HG03045 (cell line): ENCODE measurements around the gene SIN3A.
A peak's percentile ranks its signal among the peaks of the same experiment; 100 is the strongest.
"Not testable (repeated sequence)": the region's sequence is repeated elsewhere in the genome, so short reads cannot be mapped to it uniquely, and the experiment has no call there.

Source experiments
- ATAC-seq: cut with Tn5 transposase; IDR thresholded peaks from one replicate; pipeline ENCODE4 v1.9.1; 2021; ENCODE audit warnings: mild to moderate bottlenecking, moderate library complexity; ENCODE audit not compliant: unreplicated experiment

Gene SIN3A

GRCh38 chr15:75451674-75452363 lies at the start of gene SIN3A:
TSS of gene SIN3A (minus strand) at chr15:75451690. CDS start at chr15:75430375, 21,315 bp downstream.
- peak; percentile 42 for ATAC-seq

- no peak for ATAC-seq
Measured at GRCh38 chr15:75493732-75494131, 42.2 kb upstream of the SIN3A start.

GRCh38 chr15:75483961-75484360 lies 32.5 kb upstream of the SIN3A start:
- no peak for ATAC-seq

- not testable (repeated sequence) for ATAC-seq
Measured at GRCh38 chr15:75483556-75483955, 32.1 kb upstream of the SIN3A start.

- ATAC-seq, result no peak
Measured at GRCh38 chr15:75483106-75483505, 31.6 kb upstream of the SIN3A start.

GRCh38 chr15:75480463-75480862 lies 29.0 kb upstream of the SIN3A start:
- ATAC-seq, result not testable (repeated sequence)

- no peak for ATAC-seq
Measured at GRCh38 chr15:75479670-75480069, 28.2 kb upstream of the SIN3A start.

- ATAC-seq, result not testable (repeated sequence)
Measured at GRCh38 chr15:75477094-75477493, 25.6 kb upstream of the SIN3A start.

- ATAC-seq, result no peak
Measured at GRCh38 chr15:75468913-75469598, 17.6 kb upstream of the SIN3A start.

- no peak for ATAC-seq
Measured at GRCh38 chr15:75460646-75461045, 9.2 kb upstream of the SIN3A start.

GRCh38 chr15:75459581-75459980 lies 8.1 kb upstream of the SIN3A start:
- no peak for ATAC-seq

GRCh38 chr15:75456710-75457109 lies 5.2 kb upstream of the SIN3A start:
- ATAC-seq, result no peak

- no peak for ATAC-seq
Measured at GRCh38 chr15:75455982-75456531, 4.6 kb upstream of the SIN3A start.

GRCh38 chr15:75455424-75455981 lies 4.0 kb upstream of the SIN3A start:
- no peak for ATAC-seq

GRCh38 chr15:75454471-75455378 lies 3.2 kb upstream of the SIN3A start:
- no peak for ATAC-seq

- peak; percentile 35 for ATAC-seq
Measured at GRCh38 chr15:75453703-75454470, 2.4 kb upstream of the SIN3A start.

- no peak for ATAC-seq
Measured at GRCh38 chr15:75452865-75453702, 1.6 kb upstream of the SIN3A start.

GRCh38 chr15:75452364-75452864 lies 924 bp upstream of the SIN3A start:
- ATAC-seq, result no peak

- ATAC-seq, result no peak
Measured at GRCh38 chr15:75451202-75451673, 252 bp downstream of the SIN3A start.
